ENCODE measurements around the gene AHI1. TPM values are rescaled to one million over a fixed set of nuclear protein-coding genes. Genes with fewer than 3 reads are reported as not detected.

The AHI1 gene
- total and polyA plus RNA-seq, 10 of the 15 experiments (the other 5 are each of a cell fraction or from before 2014, with no cell fraction given), result 3.2 to 9.5 (median 4.6) TPM

DNA sequence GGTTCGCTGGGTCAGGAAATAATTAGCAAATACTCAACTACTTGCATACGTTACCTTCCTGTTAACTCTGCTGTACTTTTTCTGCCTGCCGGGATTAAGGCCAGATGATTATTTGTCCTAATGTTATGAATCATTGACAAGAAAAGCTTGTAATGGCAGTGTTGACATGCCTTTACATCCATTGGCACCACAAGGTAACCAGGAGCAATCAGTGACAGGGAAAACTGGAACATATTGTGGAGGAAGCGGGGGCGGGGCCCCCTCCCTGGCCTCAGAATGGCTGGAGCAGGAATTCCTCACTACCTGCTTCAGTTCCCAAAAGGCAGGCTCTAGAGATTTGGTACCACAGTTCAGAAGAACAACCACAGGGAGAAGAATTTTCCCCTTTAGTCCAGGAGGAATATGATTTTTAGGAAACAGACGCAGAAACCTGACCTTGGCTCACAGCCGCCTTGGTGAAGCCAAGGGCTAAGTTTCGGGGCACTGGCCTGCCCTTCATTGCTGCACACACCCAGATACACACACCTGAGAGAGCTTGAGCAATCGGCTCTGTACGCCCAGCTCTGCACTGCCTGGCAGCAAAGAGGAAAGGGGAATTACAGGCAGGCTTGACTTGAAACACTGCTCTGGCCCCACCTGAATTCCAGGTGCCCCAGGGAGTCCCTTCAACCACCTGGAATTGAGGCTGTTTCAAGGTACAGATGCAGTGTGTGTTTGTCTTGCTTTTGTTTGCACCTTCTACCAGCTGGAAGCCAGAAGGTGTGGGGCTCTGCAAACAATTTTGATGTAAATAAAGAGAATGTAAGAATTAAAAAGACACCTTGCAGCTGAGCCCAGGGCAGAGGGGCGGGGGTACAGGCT is 226.6 kb downstream of the AHI1 start (continued):
- TF ChIP-seq, protein P1, sequence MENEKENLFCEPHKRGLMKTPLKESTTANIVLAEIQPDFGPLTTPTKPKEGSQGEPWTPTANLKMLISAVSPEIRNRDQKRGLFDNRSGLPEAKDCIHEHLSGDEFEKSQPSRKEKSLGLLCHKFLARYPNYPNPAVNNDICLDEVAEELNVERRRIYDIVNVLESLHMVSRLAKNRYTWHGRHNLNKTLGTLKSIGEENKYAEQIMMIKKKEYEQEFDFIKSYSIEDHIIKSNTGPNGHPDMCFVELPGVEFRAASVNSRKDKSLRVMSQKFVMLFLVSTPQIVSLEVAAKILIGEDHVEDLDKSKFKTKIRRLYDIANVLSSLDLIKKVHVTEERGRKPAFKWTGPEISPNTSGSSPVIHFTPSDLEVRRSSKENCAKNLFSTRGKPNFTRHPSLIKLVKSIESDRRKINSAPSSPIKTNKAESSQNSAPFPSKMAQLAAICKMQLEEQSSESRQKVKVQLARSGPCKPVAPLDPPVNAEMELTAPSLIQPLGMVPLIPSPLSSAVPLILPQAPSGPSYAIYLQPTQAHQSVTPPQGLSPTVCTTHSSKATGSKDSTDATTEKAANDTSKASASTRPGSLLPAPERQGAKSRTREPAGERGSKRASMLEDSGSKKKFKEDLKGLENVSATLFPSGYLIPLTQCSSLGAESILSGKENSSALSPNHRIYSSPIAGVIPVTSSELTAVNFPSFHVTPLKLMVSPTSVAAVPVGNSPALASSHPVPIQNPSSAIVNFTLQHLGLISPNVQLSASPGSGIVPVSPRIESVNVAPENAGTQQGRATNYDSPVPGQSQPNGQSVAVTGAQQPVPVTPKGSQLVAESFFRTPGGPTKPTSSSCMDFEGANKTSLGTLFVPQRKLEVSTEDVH (IDR thresholded peaks at IDR 0.05; ENCODE audit: low read depth, partially characterized antibody), result no peak
- no peak for TF ChIP-seq SP1 (IDR thresholded peaks at IDR 0.05; ENCODE audit: low read depth, low read length)
- no peak for TF ChIP-seq MYB (IDR thresholded peaks at IDR 0.05; ENCODE audit: borderline replicate concordance, low read depth, low read length)
- no peak for TF ChIP-seq RAD51 (IDR thresholded peaks at IDR 0.05)

- FAIRE-seq (no peak), ATAC-seq (no peak), DNase-seq (ENCODE audit: low read depth, low spot score) (no peak)
- in situ Hi-C loops (cut with MboI) (no loop called here), intact Hi-C loops (cut with micrococcal nuclease; ENCODE audit: unreplicated experiment) (no loop called here)
- Histone ChIP-seq H3K4me3 (no peak overlapping the region), H3K36me3 (ENCODE audit: control insufficient read depth in 2 of 2, insufficient read depth in 2 of 2, low read length in 1 of 2) (no peaks in the 10 kb centered on the region), H3K9ac (ENCODE audit: control insufficient read depth, insufficient read depth, low read length) (no peak overlapping the region), H3K79me2 (ENCODE audit: control insufficient read depth, insufficient read depth, low read length) (no peaks in the 10 kb centered on the region), H3K27ac (ENCODE audit: control insufficient read depth, insufficient read depth) (no peak overlapping the region), H3K27me3 (replicated peaks in 1 of 2; ENCODE audit: control insufficient read depth in 2 of 2, insufficient read depth in 2 of 2, low read length in 1 of 2) (no peaks in the 10 kb centered on the region), H3K4me1 (ENCODE audit: control insufficient read depth, insufficient read depth, low read length) (peaks cover 2% of the 10 kb centered on the region; the same call in 1 of the 2 replicates), H3K9me3 (replicated peaks; ENCODE audit: control insufficient read depth, insufficient read depth, low read length) (no peaks in the 10 kb centered on the region), H4K20me1 (ENCODE audit: control insufficient read depth, insufficient read depth) (no peaks in the 10 kb centered on the region), H2AFZ (ENCODE audit: control insufficient read depth, low read depth, low read length) (no peak overlapping the region), H3K4me2 (ENCODE audit: control insufficient read depth, insufficient read depth) (no peak overlapping the region)
- ChIA-PET CTCF (interaction anchor here (1.3 to 4.0 kb wide), 3 partner anchors 11 to 35 kb away, joined by 3 to 14 read pairs (median 5); no protein-coding TSS in a partner anchor), RAD21 (ENCODE audit: unreplicated experiment) (no interaction called here), SMC1A (ENCODE audit: uncharacterized antibody, unreplicated experiment) (interaction anchor here (1.4 to 3.2 kb wide), 4 partner anchors 11 to 102 kb away, joined by 3 to 14 read pairs (median 5); no protein-coding TSS in a partner anchor), POLR2A (no interaction called here)
- BruUV-seq (replicated peaks), result no TSS peak
- no peak for TF ChIP-seq EGR1 (IDR thresholded peaks at IDR 0.05; ENCODE audit: borderline replicate concordance in 1 of 2, low read depth in 2 of 2, low read length in 2 of 2)
- TF ChIP-seq, protein P2, sequence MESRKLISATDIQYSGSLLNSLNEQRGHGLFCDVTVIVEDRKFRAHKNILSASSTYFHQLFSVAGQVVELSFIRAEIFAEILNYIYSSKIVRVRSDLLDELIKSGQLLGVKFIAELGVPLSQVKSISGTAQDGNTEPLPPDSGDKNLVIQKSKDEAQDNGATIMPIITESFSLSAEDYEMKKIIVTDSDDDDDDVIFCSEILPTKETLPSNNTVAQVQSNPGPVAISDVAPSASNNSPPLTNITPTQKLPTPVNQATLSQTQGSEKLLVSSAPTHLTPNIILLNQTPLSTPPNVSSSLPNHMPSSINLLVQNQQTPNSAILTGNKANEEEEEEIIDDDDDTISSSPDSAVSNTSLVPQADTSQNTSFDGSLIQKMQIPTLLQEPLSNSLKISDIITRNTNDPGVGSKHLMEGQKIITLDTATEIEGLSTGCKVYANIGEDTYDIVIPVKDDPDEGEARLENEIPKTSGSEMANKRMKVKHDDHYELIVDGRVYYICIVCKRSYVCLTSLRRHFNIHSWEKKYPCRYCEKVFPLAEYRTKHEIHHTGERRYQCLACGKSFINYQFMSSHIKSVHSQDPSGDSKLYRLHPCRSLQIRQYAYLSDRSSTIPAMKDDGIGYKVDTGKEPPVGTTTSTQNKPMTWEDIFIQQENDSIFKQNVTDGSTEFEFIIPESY (IDR thresholded peaks at IDR 0.05), result no peak
- no peak for TF ChIP-seq SUZ12 (IDR thresholded peaks at IDR 0.05; ENCODE audit: unreplicated experiment)
- no peak for TF ChIP-seq MTA2 (IDR thresholded peaks at IDR 0.05; ENCODE audit: low read depth)
- no peak for TF ChIP-seq JUNB (IDR thresholded peaks at IDR 0.05)
- no peak for TF ChIP-seq EP300 (IDR thresholded peaks at IDR 0.05; ENCODE audit: borderline replicate concordance in 1 of 2, control insufficient read depth in 1 of 2, low read depth in 2 of 2, low read length in 2 of 2)
- no peak for TF ChIP-seq SMAD1 (IDR thresholded peaks at IDR 0.05; ENCODE audit: low read depth, partially characterized antibody)
- no peak for TF ChIP-seq ZNF384 (IDR thresholded peaks at IDR 0.05; ENCODE audit: borderline replicate concordance, low read depth, low read length)
- TF ChIP-seq, protein P3, sequence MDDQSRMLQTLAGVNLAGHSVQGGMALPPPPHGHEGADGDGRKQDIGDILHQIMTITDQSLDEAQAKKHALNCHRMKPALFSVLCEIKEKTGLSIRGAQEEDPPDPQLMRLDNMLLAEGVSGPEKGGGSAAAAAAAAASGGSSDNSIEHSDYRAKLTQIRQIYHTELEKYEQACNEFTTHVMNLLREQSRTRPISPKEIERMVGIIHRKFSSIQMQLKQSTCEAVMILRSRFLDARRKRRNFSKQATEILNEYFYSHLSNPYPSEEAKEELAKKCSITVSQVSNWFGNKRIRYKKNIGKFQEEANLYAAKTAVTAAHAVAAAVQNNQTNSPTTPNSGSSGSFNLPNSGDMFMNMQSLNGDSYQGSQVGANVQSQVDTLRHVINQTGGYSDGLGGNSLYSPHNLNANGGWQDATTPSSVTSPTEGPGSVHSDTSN (IDR thresholded peaks at IDR 0.05; ENCODE audit: insufficient replicate concordance, low read depth, low read length), result no peak
- TF ChIP-seq CBX3 (IDR thresholded peaks at IDR 0.05; ENCODE audit: borderline replicate concordance, low read depth), result no peak
- 77% methylated on average over 1 of the region's 1 CpG for WGBS (ENCODE audit: insufficient coverage, insufficient replicate concordance, low lambda C conversion rate, missing lambda C conversion rate)
Measured at GRCh38 chr6:135269481-135269891, 228.1 kb downstream of the AHI1 start.

All from GM12878 (cell line).